Osteoblast (primary cell): ENCODE measurements around the gene GNAT3. TPM values are rescaled to one million over a fixed set of nuclear protein-coding genes. Genes with fewer than 3 reads are reported as not detected.

Experiments used
- DNase-seq: peaks from one replicate; pipeline ENCODE4 v3.0.0; 2011; ENCODE audit warnings: low spot score, mixed read lengths; ENCODE audit not compliant: insufficient read length; ENCODE audit errors: missing footprints
- H2AFZ ChIP-seq: 2 replicates; pipeline ENCODE4 v1.6.0; 2011; ENCODE audit warnings: mild to moderate bottlenecking, low read length
- H3K27ac ChIP-seq: 2 replicates; pipeline ENCODE4 v1.5.1; 2011; ENCODE audit warnings: mild to moderate bottlenecking, low read depth, low read length, moderate library complexity
- H3K27me3 ChIP-seq: 2 replicates; pipeline ENCODE4 v1.6.0; 2012; ENCODE audit warnings: mild to moderate bottlenecking, control low read depth, inconsistent platforms, low read length, moderate library complexity; ENCODE audit not compliant: insufficient read depth
- H3K36me3 ChIP-seq: 2 replicates; pipeline ENCODE4 v1.5.1; 2011; ENCODE audit warnings: mild to moderate bottlenecking, low read length, control low read depth, moderate library complexity; ENCODE audit not compliant: insufficient read depth
- H3K4me1 ChIP-seq: 2 replicates; pipeline ENCODE4 v1.5.1; 2011; ENCODE audit warnings: mild to moderate bottlenecking, low read length, control low read depth, moderate library complexity; ENCODE audit not compliant: insufficient read depth
- H3K4me2 ChIP-seq: 2 replicates; pipeline ENCODE4 v1.6.0; 2011; ENCODE audit warnings: mild to moderate bottlenecking, low read length; ENCODE audit not compliant: insufficient read depth
- H3K4me3 ChIP-seq: fragments of 200-600 bp; sonication (generic); 3 replicates; pipeline ENCODE4 v1.5.1; 2012; ENCODE audit warnings: mild to moderate bottlenecking, low read length, inconsistent platforms; ENCODE audit not compliant: insufficient read depth
- H3K79me2 ChIP-seq: 2 replicates; pipeline ENCODE4 v1.6.0; 2012; ENCODE audit warnings: mild to moderate bottlenecking, low read length, control low read depth, inconsistent platforms; ENCODE audit not compliant: insufficient read depth
- H3K9me3 ChIP-seq: 2 replicates; pipeline ENCODE4 v1.5.1; 2011; ENCODE audit warnings: low read depth, low read length, control low read depth
- H4K20me1 ChIP-seq: 2 replicates; pipeline ENCODE4 v1.6.0; 2012; ENCODE audit warnings: mild to moderate bottlenecking, low read length, control low read depth; ENCODE audit not compliant: insufficient read depth
- CTCF ChIP-seq: IDR thresholded peaks from 2 replicates; pipeline ENCODE4 v1.5.1; 2011; ENCODE audit warnings: mild to moderate bottlenecking, low read depth, low read length, moderate library complexity; ENCODE audit errors: extremely low read depth
- total RNA-seq: library from RNA; depleted of rRNA; stranded (reverse); fragments of >200 nt; gene quantifications from 2 replicates; pipeline ENCODE4 v1.2.3, GENCODE V29; 2012

The GNAT3 gene
- total RNA-seq = not detected in 2 replicates

- Histone ChIP-seq H3K9me3 (no peaks in the 10 kb centered on the region), H3K4me1 (no peaks in the 10 kb centered on the region), H3K79me2 (no peaks in the 10 kb centered on the region), H2AFZ (no peak within 1 kb of the TSS), H3K4me2 (no peak within 1 kb of the TSS), H4K20me1 (no peaks in the 10 kb centered on the region), H3K27ac (no peak within 1 kb of the TSS), H3K36me3 (no peaks in the 10 kb centered on the region), H3K4me3 (no peak within 1 kb of the TSS), H3K27me3 (no peaks in the 10 kb centered on the region)
- TF ChIP-seq CTCF = no peak
- no peak for DNase-seq
Observed at GRCh38 chr7:80511964-80512363, at the start of gene GNAT3. Gene GNAT3, minus strand, starts transcription at chr7:80512064. Its CDS starts 138 bp downstream, at chr7:80511926.

- no peak for TF ChIP-seq CTCF
- no peaks in the 10 kb centered on the region for H3K4me1 ChIP-seq
- no peak overlapping the region for H3K27ac ChIP-seq
- DNase-seq = no peak
- H4K20me1 ChIP-seq = no peaks in the 10 kb centered on the region
- H3K9me3 ChIP-seq = no peaks in the 10 kb centered on the region
- no peak overlapping the region for H2AFZ ChIP-seq
- H3K79me2 ChIP-seq = no peaks in the 10 kb centered on the region
- no peaks in the 10 kb centered on the region for H3K27me3 ChIP-seq
- H3K4me2 ChIP-seq = no peak overlapping the region
- H3K4me3 ChIP-seq = no peak overlapping the region
- no peaks in the 10 kb centered on the region for H3K36me3 ChIP-seq
Observed at GRCh38 chr7:80558116-80558515, 46.3 kb upstream of the GNAT3 start.

- H3K27ac ChIP-seq = peak overlapping the region; percentile 1
- H3K9me3 ChIP-seq = no peaks in the 10 kb centered on the region
- H4K20me1 ChIP-seq = no peaks in the 10 kb centered on the region
- no peak overlapping the region for H2AFZ ChIP-seq
- DNase-seq = peak; percentile 41
- H3K27me3 ChIP-seq = no peaks in the 10 kb centered on the region
- no peaks in the 10 kb centered on the region for H3K36me3 ChIP-seq
- H3K4me3 ChIP-seq = no peak overlapping the region
- no peak for TF ChIP-seq CTCF
- no peak overlapping the region for H3K4me2 ChIP-seq
- H3K79me2 ChIP-seq = no peaks in the 10 kb centered on the region
- H3K4me1 ChIP-seq = peaks cover 16% of the 10 kb centered on the region
Observed at GRCh38 chr7:80552031-80552694, 40.3 kb upstream of the GNAT3 start.

- H2AFZ ChIP-seq = no peak overlapping the region
- H3K4me3 ChIP-seq = no peak overlapping the region
- no peaks in the 10 kb centered on the region for H4K20me1 ChIP-seq
- TF ChIP-seq CTCF = no peak
- no peaks in the 10 kb centered on the region for H3K9me3 ChIP-seq
- no peak overlapping the region for H3K4me2 ChIP-seq
- no peaks in the 10 kb centered on the region for H3K27me3 ChIP-seq
- no peaks in the 10 kb centered on the region for H3K36me3 ChIP-seq
- no peak overlapping the region for H3K27ac ChIP-seq
- H3K79me2 ChIP-seq = no peaks in the 10 kb centered on the region
- no peak for DNase-seq
- H3K4me1 ChIP-seq = peaks cover 16% of the 10 kb centered on the region
Observed at GRCh38 chr7:80550005-80550404, 38.1 kb upstream of the GNAT3 start.
